Mesenchymal stem cell (in vitro differentiated cells and primary cell): ENCODE data around the gene ST6GALNAC2.

ENCODE experiments used
- DNase-seq: peaks from one replicate; pipeline ENCODE4 v3.0.0-alpha.2; 2013
- H2AFZ ChIP-seq: one replicate; pipeline ENCODE4 v1.6.1; 2013; ENCODE audit warnings: low read depth, mild to moderate bottlenecking, control low read depth, inconsistent platforms, low read length, moderate library complexity
- H2AK5ac ChIP-seq: 2 replicates; pipeline ENCODE4 v1.6.1; 2013; ENCODE audit warnings: low read length, moderate library complexity, mild to moderate bottlenecking, inconsistent platforms; ENCODE audit not compliant: severe bottlenecking
- H2BK120ac ChIP-seq: one replicate; pipeline ENCODE4 v1.6.1; 2013; ENCODE audit warnings: low read depth, mild to moderate bottlenecking, inconsistent platforms, low read length, moderate library complexity
- H2BK12ac ChIP-seq, 2 experiments: one replicate each; pipeline ENCODE4 v1.6.1; 2013; ENCODE audit warnings: inconsistent platforms in 2 of 2, low read length in 2 of 2, mild to moderate bottlenecking in 2 of 2, moderate library complexity in 2 of 2, control low read depth in 1 of 2
- H2BK15ac ChIP-seq: one replicate; pipeline ENCODE4 v1.6.1; 2013; ENCODE audit warnings: mild to moderate bottlenecking, low read depth, inconsistent platforms; ENCODE audit not compliant: poor library complexity, severe bottlenecking
- H2BK5ac ChIP-seq: 2 replicates; pipeline ENCODE4 v1.6.1; 2013; ENCODE audit warnings: low read depth, mild to moderate bottlenecking, low read length, control low read depth, inconsistent platforms; ENCODE audit not compliant: poor library complexity, severe bottlenecking
- H3K14ac ChIP-seq, 2 experiments: one replicate each; pipeline ENCODE4 v1.6.1; 2013; ENCODE audit warnings: inconsistent platforms in 2 of 2, low read length in 2 of 2, control low read depth in 1 of 2, mild to moderate bottlenecking in 1 of 2, moderate library complexity in 1 of 2
- H3K18ac ChIP-seq, 2 experiments: one replicate each; pipeline ENCODE4 v1.6.1; 2013; ENCODE audit warnings: inconsistent platforms in 2 of 2, low read length in 2 of 2, control low read depth in 1 of 2, low read depth in 1 of 2, mild to moderate bottlenecking in 1 of 2
- H3K23ac ChIP-seq, 2 experiments: one replicate each; pipeline ENCODE4 v1.6.1; 2013; ENCODE audit warnings: inconsistent platforms in 2 of 2, low read length in 2 of 2, mild to moderate bottlenecking in 2 of 2, moderate library complexity in 2 of 2, control low read depth in 1 of 2
- H3K27ac ChIP-seq: 2 replicates; pipeline ENCODE4 v1.5.1; 2013; ENCODE audit warnings: mild to moderate bottlenecking, moderate library complexity, low read length, control low read depth, inconsistent platforms; ENCODE audit not compliant: poor library complexity, severe bottlenecking
- H3K27me3 ChIP-seq, 2 experiments: 2 replicates each; pipeline versions ENCODE4 v1.6.1 to v1.7.0; 2013; ENCODE audit warnings: low read length in 2 of 2, mild to moderate bottlenecking in 2 of 2, moderate library complexity in 2 of 2, control low read depth in 1 of 2, inconsistent platforms in 1 of 2; ENCODE audit not compliant: control insufficient read depth in 1 of 2, insufficient read depth in 1 of 2
- H3K36me3 ChIP-seq, 2 experiments: 2 replicates each; pipeline versions ENCODE4 v1.6.1 to v1.7.0; 2013; ENCODE audit warnings: low read length in 2 of 2, control low read depth in 1 of 2, inconsistent platforms in 1 of 2, low read depth in 1 of 2, mild to moderate bottlenecking in 1 of 2; ENCODE audit not compliant: insufficient read depth in 2 of 2, control insufficient read depth in 1 of 2
- H3K4ac ChIP-seq, 2 experiments: one replicate each; pipeline ENCODE4 v1.6.1; 2013; ENCODE audit warnings: inconsistent platforms in 2 of 2, low read length in 2 of 2, mild to moderate bottlenecking in 2 of 2, moderate library complexity in 2 of 2, control low read depth in 1 of 2, low read depth in 1 of 2
- H3K4me1 ChIP-seq: 2 replicates; pipeline ENCODE4 v1.6.1; 2013; ENCODE audit warnings: low read depth, low read length, control low read depth; ENCODE audit not compliant: control insufficient read depth, insufficient read depth
- H3K4me2 ChIP-seq: 2 replicates; pipeline ENCODE4 v1.6.1; 2013; ENCODE audit warnings: low read length, mild to moderate bottlenecking, inconsistent platforms; ENCODE audit not compliant: poor library complexity, severe bottlenecking
- H3K4me3 ChIP-seq, 2 experiments: 2 replicates each; pipeline versions ENCODE4 v1.5.1 to v1.7.0; 2013; ENCODE audit warnings: low read length in 2 of 2, mild to moderate bottlenecking in 2 of 2, control low read depth in 1 of 2, low read depth in 1 of 2; ENCODE audit not compliant: insufficient read depth in 1 of 2
- H3K79me1 ChIP-seq: replicated peaks from 2 replicates; pipeline ENCODE4 v1.6.1; 2013; ENCODE audit warnings: mild to moderate bottlenecking, control low read depth, low read length, inconsistent platforms; ENCODE audit not compliant: poor library complexity, severe bottlenecking
- H3K9ac ChIP-seq: 2 replicates; pipeline ENCODE4 v1.7.0; 2013; ENCODE audit warnings: mild to moderate bottlenecking, low read length, moderate library complexity
- H3K9me3 ChIP-seq: 2 replicates; pipeline ENCODE4 v1.7.0; 2013; ENCODE audit warnings: mild to moderate bottlenecking, low read length; ENCODE audit not compliant: control insufficient read depth
- H4K8ac ChIP-seq: one replicate; pipeline ENCODE4 v1.6.1; 2013; ENCODE audit warnings: inconsistent platforms, mild to moderate bottlenecking, low read length, moderate library complexity
- H4K91ac ChIP-seq: one replicate; pipeline ENCODE4 v1.6.1; 2013; ENCODE audit warnings: mild to moderate bottlenecking, low read length, inconsistent platforms
- WGBS: methylation state at CpG from one replicate; pipeline ENCODE4 v1.1.7; 2013; ENCODE audit warnings: mixed read lengths; 5-methylcytosine and 5-hydroxymethylcytosine counted together

ST6GALNAC2 gene

GRCh38 chr17:76536511-76537287 is 49.0 kb downstream of the ST6GALNAC2 start:
- H2BK120ac ChIP-seq, result peak overlapping the region; percentile 88
- peak overlapping the region; percentile 94 to 100 for H3K18ac ChIP-seq
- H3K4me2 ChIP-seq, result peak overlapping the region; percentile 70
- H4K91ac ChIP-seq, result peak overlapping the region; percentile 94
- H2AFZ ChIP-seq, result no peak overlapping the region
- peak overlapping the region; percentile 61 to 76 for H3K4me3 ChIP-seq
- H2AK5ac ChIP-seq, result no peak overlapping the region
- H4K8ac ChIP-seq, result peak overlapping the region; percentile 85
- no peak for DNase-seq
- H2BK5ac ChIP-seq, result no peak overlapping the region
- WGBS, result 37% methylated on average over 22 of the region's 25 CpGs
- H3K9ac ChIP-seq, result peak overlapping the region; percentile 83
- no peaks in the 10 kb centered on the region for H3K79me1 ChIP-seq
- H3K27ac ChIP-seq, result no peak overlapping the region
- peak overlapping the region in 1 of 2 experiments; percentile 96 for H3K14ac ChIP-seq
- peaks cover 0 to 22% of the 10 kb centered on the region in 2 experiments for H3K36me3 ChIP-seq
- H2BK15ac ChIP-seq, result peak overlapping the region; percentile 80
- H3K4ac ChIP-seq, result peak overlapping the region; percentile 56 to 58
- peak overlapping the region; percentile 45 to 94 for H3K23ac ChIP-seq
- no peaks in the 10 kb centered on the region for H3K9me3 ChIP-seq
- no peaks in the 10 kb centered on the region for H3K27me3 ChIP-seq
- H3K4me1 ChIP-seq, result peaks cover 32% of the 10 kb centered on the region
- H2BK12ac ChIP-seq, result peak overlapping the region; percentile 0 to 96

DNA sequence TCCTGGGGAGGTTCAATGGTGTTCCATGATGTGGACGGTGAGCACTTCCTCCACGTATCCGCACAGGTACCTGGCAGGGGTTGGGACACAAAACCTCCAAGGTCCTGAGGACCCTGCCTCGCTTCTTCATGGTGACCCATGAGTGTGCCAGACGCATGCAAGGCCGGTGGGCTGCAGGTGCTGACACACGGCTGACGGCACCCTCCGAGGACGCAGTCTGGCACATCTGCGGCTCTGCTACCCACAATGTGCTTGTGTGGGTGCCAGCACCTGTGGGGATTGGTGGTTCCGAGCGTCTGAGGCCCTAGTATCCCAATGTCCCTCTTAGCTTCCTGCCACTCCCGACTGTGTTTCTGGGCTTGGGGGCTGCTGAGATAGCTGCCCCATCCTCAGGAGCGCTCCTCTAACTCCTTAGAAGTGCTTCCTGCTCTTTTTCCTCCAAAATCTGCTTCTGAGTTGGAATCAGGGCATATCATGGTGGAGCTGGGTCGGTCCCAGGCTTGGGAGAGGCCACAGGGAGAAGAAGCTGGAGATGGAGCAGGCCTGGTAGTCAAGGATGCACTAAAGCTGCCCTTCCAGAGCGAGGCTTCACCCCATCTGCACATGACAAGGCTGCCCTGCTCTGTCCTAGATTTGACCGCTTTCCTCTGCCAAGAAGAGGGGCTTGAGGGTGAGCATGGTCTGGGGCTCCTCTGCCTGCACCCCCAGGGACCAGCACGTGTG is 49.7 kb downstream of the ST6GALNAC2 start:
- no peaks in the 10 kb centered on the region for H3K79me1 ChIP-seq
- no peak overlapping the region for H2BK5ac ChIP-seq
- peak overlapping the region in 1 of 2 experiments; percentile 96 for H3K14ac ChIP-seq
- H3K23ac ChIP-seq, result peak overlapping the region in 1 of 2 experiments; percentile 65
- no peak for DNase-seq
- H3K9me3 ChIP-seq, result no peaks in the 10 kb centered on the region
- H4K91ac ChIP-seq, result peak overlapping the region; percentile 58
- H2AK5ac ChIP-seq, result no peak overlapping the region
- peak overlapping the region; percentile 0 to 89 for H2BK12ac ChIP-seq
- H3K18ac ChIP-seq, result peak overlapping the region; percentile 29 to 100
- H2AFZ ChIP-seq, result no peak overlapping the region
- no peak overlapping the region for H3K27ac ChIP-seq
- peak overlapping the region in 1 of 2 experiments; percentile 76 for H3K4me3 ChIP-seq
- H3K36me3 ChIP-seq, result peaks cover 4 to 22% of the 10 kb centered on the region in 2 experiments
- H3K9ac ChIP-seq, result peak overlapping the region; percentile 83
- H3K4me2 ChIP-seq, result no peak overlapping the region
- H3K4ac ChIP-seq, result peak overlapping the region; percentile 55 to 56
- no peak overlapping the region for H4K8ac ChIP-seq
- peaks cover 31% of the 10 kb centered on the region for H3K4me1 ChIP-seq
- 86% methylated on average over 17 of the region's 19 CpGs for WGBS
- no peak overlapping the region for H2BK120ac ChIP-seq
- no peak overlapping the region for H2BK15ac ChIP-seq
- no peaks in the 10 kb centered on the region for H3K27me3 ChIP-seq

- no peak for DNase-seq
- no peaks in the 10 kb centered on the region for H3K27me3 ChIP-seq
- H3K27ac ChIP-seq, result no peak overlapping the region
- H3K23ac ChIP-seq, result peak overlapping the region in 1 of 2 experiments; percentile 71
- H2BK15ac ChIP-seq, result peak overlapping the region; percentile 6
- H3K9me3 ChIP-seq, result no peaks in the 10 kb centered on the region
- H3K79me1 ChIP-seq, result no peaks in the 10 kb centered on the region
- H3K4ac ChIP-seq, result peak overlapping the region; percentile 55 to 89
- WGBS, result 92% methylated on average over 4 of the region's 7 CpGs
- H3K4me1 ChIP-seq, result peaks cover 33% of the 10 kb centered on the region
- peak overlapping the region; percentile 86 to 100 for H3K18ac ChIP-seq
- H2AK5ac ChIP-seq, result no peak overlapping the region
- H2BK120ac ChIP-seq, result no peak overlapping the region
- H3K14ac ChIP-seq, result peak overlapping the region in 1 of 2 experiments; percentile 95
- H2AFZ ChIP-seq, result no peak overlapping the region
- H3K9ac ChIP-seq, result peak overlapping the region; percentile 83
- H4K91ac ChIP-seq, result peak overlapping the region; percentile 90
- peaks cover 4 to 22% of the 10 kb centered on the region in 2 experiments for H3K36me3 ChIP-seq
- H2BK12ac ChIP-seq, result peak overlapping the region; percentile 0 to 85
- no peak overlapping the region for H3K4me2 ChIP-seq
- H2BK5ac ChIP-seq, result no peak overlapping the region
- peak overlapping the region; percentile 53 for H4K8ac ChIP-seq
- H3K4me3 ChIP-seq, result no peak overlapping the region
Observed at GRCh38 chr17:76534831-76535732, 50.6 kb downstream of the ST6GALNAC2 start.
